Left ventricle myocardium superior (tissue), 1 donor: ENCODE measurements around the gene CRYBG2. TPM values are rescaled to one million over a fixed set of nuclear protein-coding genes. Genes with fewer than 3 reads are reported as not detected.

ENCODE experiments used
- ATAC-seq: fragments of 200-7000 bp; cut with Tn5 transposase; one replicate; pipeline ENCODE4 v1.9.1; 2020; ENCODE audit warnings: mild to moderate bottlenecking, moderate library complexity
- DNase-seq: peaks from one replicate; pipeline ENCODE4 v3.0.0-alpha.2; 2020
- intact Hi-C: fragments of 100-400 bp; cut with micrococcal nuclease; formaldehyde crosslinking; loops from one replicate; pipeline ENCODE4 v1.11.0; 2022
- total RNA-seq: library from RNA; stranded (reverse); fragmentation: NEBNext Ultra II Directional; extraction: Animal tissue kit (Norgen Biotek cat#: 25700); gene quantifications from one replicate; pipeline ENCODE4 v1.2.1, GENCODE V29; 2021
- donor health status: DM: no; HTN: yes; CAD: no; lungs with severe emphysema.

The CRYBG2 gene
- total RNA-seq, 1 donor from 2014 or later = not detected

DNA sequence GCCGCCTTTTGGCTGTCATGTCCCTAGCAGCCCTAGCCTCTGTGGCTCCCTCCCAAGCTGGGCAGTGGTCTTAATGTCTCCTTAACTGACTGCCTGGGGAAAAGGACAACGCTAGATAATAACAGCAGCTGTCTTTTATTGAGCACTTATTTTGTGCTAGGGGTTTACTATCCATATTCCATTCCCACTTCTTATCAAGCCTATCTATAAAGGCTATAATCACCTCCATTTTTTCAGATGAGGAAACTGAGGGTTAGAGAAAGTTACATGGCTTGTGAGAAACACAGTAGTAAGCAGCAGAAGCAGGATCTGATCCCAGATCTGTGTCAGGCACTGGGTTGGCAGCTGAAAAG is 67.9 kb downstream of the CRYBG2 start:
- intact Hi-C loops = no loop called here
- no peak for ATAC-seq
- DNase-seq = no peak

DNA sequence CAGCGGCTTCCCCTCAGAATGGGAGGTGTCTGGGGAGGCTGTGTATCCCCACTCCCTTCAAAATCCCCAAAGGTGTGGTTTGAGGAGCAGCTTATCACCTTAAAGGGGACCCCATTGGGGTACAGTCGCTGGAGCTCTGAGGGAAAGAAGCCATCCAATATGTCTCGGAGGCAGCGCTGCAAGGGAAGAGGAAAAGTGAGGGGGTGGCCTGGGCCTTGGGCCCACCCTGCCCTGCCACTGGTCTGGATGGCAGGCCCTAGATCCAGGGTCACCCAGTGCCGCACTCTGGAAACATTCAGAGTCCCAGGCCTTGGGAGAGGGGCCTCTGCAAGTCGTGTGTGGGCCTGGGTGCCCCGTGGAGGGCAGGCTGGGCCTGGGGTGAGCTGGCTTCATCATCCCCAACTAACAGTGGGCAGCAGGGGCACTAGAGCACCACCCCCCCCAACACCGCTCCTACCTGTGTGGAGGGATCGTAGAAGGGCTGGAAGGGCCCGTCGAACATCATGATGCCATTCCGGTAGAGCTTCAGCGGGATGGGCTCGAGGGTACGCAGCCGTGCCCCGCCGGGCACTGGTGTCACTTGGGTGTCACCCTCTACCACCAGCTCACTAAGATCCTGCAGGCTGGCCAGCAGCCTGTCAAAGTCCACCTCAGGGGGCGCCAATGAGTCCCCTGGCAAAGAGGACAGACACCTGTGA is 68.4 kb downstream of the CRYBG2 start:
- peak; percentile 56 for DNase-seq
- no peak for ATAC-seq

DNA sequence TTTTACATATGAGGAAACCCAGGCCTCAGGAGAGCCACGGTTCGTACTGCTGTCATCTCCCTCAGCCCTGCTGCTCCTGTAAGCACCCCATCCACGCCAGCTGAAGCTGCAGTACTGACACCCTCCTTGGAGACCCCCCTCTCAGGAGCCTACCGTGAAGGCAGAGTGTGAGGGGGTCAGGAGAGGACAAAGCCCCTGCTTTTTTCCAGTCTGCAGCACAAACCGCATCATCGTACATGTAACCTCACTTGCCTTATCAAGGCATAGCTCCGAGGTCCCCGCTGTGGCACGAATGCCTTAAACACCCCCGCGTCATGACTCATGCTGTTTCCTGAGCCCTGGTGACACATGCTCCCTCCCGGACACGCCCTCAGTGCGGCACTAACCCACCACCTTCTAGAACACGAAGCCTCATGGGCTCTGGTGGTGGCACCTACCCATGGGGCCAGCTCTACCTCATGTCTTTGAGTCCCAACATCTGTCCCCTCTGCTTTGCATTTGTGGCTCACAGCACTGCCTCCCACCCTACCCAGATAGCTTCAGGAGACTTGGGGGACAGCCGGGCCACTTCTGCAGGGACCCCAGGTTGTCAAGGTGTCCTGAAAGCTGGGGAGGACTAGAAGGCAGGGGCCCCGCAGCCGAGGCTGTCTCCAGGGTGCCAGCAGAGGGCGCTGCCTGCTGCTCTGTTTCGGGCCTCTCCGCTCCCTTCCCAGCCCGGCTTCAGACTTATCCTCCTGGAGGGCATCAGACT is 69.2 kb downstream of the CRYBG2 start:
- ATAC-seq = peak; percentile 23
- intact Hi-C loops = no loop called here

More for the DNA sequence above, 68.4 kb downstream of the CRYBG2 start:
- intact Hi-C loops = no loop called here

DNA sequence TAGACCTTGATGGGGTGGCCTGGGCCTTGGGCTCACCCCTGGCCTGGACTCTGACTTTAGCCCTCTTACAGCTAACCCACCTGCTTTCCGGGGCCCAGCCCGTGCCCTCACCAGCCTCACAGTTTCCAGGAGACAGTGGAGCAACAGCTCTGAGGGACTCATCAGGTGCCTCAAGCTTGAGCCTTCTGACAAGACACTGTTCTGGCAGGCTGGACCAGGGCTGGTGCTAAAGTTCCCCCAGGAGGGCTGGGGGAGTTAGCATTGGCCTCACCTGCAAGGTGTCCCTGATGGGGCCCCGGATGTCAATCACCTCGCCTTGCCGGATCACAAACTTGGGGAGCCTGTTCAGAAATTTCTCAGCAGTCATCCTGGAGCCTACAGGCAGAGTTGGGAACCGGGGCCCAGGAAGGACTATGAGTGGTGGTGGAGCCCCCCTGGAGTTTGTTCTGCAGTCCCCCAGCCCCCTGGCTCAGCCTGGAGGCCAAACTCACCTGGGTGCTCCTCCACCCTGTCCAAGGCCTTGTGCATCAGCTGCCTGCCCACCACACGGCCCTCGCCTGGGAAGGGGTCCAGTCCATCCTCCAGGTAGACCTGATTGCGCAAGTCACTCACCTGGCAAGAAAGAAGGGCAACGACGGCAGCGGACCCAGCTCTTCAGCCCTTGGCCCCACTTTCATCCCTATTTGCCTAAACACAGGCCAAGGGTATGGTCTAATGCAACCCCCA is 69.9 kb downstream of the CRYBG2 start:
- intact Hi-C loops = no loop called here
- no peak for DNase-seq
- no peak for ATAC-seq

More for the DNA sequence above, 69.2 kb downstream of the CRYBG2 start:
- peak; percentile 83 for DNase-seq

DNA sequence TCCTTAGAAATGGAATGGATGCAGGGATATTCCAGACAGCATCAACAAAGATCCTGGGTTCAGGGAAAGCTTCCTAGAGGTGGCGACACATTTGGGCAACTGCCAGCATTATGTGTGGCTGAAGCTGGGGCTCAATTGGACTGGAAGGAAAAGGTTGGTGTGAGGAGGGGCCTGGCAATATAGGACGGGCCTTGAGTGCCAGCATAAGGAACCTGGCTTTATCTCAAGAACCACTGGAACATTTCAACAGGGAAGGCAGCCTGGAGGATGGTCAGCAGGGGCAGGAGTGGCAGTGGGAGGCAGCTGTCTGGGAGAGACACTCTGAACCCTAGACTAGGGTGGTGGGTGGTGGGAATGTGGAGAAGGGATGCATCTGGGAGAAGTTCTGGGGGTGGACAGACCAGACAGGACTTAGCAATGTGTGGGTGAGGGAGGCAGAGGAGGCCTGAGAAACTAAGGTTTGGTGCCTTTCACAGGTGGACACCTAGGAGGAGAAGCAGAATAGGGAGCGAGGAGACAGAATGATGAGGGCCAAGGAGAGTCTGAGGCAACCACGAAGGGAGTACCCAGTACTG is 70.6 kb downstream of the CRYBG2 start:
- intact Hi-C loops = no loop called here
- no peak for DNase-seq
- no peak for ATAC-seq

DNA sequence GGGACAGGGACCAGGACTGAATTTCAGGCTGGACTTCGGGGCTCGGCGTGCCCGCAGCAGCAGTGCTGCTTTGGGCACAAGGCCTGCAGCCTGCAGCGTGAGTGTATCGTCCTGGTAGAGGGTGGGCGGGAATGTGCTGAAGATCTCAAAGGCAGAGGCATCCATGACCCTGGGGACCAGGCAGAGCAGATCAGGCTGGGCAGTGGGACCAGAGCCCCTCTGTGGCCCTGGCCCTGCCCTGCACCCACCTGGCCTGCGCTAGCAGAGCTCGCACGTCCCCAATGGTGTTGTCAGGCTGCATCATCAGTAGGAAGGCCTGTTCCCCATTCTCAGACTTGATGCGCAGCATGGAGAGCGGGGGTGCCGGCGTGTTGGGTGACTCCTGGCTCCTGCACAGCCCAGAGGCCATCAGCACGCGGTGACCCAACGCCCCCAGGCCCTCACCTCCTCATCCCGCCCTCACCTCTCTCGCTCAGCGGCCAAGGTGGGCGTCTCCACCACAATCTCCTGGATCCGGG is 71.5 kb downstream of the CRYBG2 start:
- DNase-seq = peak; percentile 42
- intact Hi-C loops = no loop called here
- ATAC-seq = no peak

DNA sequence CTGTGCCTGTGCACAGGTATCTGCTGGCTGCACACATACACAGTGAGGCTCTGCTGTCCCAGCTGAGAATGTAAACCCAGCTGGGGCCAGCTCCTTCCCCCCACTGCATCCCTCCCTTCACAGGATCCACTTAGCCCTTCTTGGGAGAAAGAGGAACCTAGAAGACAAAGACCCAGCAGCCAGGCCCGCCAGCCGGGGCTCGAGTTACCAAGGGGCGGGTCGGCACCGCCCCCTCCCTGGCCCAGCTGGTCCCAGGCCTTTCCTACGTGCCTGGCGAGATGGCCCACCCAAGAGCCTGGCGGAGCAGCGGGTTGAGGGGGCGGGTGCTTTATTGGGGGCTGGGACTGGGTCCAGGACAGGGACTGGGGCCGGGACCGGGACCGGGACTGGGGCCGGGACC is 72.0 kb downstream of the CRYBG2 start:
- peak; percentile 75 for DNase-seq
- intact Hi-C loops = no loop called here
- ATAC-seq = no peak

DNA sequence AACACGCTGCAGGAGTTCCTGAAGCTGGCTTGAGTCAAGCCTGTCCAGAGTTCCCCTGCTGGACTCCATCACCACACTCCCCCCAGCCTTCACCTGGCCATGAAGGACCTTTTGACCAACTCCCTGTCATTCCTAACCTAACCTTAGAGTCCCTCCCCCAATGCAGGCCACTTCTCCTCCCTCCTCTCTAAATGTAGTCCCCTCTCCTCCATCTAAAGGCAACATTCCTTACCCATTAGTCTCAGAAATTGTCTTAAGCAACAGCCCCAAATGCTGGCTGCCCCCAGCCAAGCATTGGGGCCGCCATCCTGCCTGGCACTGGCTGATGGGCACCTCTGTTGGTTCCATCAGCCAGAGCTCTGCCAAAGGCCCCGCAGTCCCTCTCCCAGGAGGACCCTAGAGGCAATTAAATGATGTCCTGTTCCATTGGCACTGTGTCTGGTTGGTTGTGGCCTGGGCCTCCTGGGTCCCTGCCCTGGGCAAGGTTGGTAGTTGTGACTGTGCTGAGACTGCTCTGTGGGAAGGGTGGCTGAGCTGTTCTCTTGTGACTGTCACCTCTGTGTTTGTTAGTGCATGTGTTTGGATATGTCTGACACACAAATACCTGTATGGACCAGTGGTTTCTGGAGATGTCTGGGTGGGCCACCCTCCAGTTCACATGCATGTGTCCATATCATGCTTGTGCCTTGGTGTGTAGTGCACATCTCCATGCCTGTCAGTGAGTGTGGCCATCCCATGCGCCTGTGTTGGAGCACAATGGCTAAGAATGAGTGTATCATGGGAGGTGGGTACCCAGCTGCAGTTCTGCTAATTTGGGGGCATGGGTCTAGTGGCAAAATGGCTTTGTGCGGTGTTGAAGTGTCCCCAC is 72.6 kb downstream of the CRYBG2 start:
- no peak for ATAC-seq
- intact Hi-C loops = no loop called here
- DNase-seq = no peak

DNA sequence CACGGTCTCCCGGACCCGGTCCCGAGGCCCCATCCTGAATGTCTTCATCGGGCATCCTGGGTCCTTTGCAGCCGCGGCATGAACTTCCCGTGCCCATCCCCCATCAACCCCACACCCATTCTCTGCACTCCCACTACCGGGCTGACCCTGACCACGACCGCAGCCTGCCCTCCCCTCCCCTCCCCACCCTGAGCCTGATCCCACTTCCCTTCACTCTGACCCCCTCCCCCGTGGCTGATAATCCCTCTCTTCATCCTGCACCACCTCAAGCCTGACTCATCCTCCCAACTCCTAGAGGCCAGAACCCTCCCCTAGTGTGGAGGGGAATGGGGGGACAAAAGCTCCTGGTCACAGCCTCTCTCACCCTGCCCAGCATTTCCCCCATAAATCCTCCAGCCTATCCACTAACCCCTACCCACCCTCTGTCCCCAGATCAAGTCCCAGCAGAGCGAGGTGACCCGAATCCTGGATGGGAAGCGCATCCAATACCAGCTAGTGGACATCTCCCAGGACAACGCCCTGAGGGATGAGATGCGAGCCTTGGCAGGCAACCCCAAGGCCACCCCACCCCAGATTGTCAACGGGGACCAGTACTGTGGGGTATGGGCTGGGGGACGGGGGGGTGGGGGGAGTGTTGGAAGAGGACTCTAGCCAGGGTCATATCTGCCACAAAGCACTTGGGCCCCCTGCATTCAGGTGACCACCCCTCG is 73.4 kb downstream of the CRYBG2 start:
- ATAC-seq = no peak
- no peak for DNase-seq
- intact Hi-C loops = no loop called here

DNA sequence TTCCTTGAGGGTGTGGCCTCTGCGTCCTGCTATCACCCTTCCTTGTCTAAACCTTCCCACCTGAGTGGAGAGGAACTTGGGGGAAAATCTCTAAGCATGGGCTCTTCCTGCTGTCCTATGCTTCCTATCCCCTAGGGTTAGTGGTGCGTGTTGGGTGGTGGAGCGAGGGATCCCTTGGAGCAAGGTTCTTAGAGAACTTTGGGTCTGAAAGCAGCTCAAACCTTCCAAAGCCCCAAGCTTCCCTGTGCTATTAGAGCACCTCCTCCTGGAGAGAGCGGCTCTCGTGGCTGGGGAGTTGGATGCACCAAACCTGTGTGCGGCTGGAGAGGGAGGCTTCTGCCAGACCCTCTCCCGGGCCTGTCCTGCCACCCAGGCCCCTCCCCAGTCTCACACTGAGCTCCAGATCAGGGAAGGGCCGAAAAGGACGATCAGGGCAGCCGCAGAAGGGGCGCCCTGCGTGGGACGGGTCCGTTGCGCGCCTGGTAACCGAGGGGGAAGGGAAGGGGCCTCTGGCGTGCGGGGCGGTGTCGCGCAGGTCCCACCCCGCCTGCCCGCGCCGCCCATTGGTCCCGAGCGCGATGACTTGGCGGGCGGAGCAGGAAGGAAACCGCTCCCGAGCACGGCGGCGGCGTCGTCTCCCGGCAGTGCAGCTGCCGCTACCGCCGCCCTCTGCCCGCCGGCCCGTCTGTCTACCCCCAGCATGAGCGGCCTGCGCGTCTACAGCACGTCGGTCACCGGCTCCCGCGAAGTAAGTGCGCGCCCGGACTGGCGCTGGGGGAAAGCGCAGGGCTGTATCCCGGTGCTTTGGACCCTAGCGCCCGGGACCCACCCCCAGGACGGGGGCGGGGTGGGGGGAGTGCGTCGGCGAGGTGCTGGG is 74.2 kb downstream of the CRYBG2 start, which contains the start of gene SH3BGRL3:
TSS of gene SH3BGRL3 (plus strand) at position 631 of the 877 bp plus-strand sequence. CDS start at position 701, 70 bp downstream.
- intact Hi-C loops = loop anchor here (5.0 kb wide), 1 partner anchor 43 kb away; no protein-coding TSS in a partner anchor
- ATAC-seq = peak; percentile 81
- peak; percentile 95 for DNase-seq

DNA sequence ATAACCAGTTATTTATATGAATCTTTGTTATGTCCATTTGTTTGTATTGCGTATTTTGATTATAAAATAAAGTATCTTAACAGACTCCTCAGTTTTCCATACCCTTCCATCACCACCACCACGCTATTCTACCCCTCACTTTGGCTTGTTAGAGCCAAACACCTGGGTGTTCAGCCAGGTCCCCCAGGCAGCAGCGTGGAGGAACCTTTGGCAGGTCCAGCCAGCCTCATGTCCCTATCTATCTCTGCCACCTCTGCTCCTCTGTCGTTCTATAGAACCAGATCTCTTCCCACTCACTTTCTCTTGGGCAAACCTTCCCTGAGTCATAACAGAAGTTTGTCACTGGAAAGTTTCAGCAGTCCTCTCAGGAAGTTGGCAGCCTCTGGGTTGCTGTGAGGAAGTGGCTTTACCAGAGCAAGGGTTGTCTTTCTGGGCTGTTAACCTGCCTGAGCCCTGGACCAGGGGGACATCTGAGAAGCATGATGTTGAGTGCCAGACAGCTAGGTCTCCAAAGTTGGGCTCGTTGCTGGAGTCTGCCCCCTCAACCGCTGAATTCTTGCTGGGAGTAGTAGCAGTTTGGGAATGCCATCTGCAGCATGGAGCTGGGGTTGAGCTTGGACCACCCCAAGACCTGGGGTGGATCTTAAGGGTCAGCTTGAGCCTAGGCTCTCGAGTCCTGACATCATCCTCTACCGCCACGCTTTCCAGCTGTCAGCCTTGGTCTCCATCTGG is 75.0 kb downstream of the CRYBG2 start:
- intact Hi-C loops = loop anchor here (5.0 kb wide), 1 partner anchor 43 kb away; no protein-coding TSS in a partner anchor
- DNase-seq (no peak), ATAC-seq (no peak)

DNA sequence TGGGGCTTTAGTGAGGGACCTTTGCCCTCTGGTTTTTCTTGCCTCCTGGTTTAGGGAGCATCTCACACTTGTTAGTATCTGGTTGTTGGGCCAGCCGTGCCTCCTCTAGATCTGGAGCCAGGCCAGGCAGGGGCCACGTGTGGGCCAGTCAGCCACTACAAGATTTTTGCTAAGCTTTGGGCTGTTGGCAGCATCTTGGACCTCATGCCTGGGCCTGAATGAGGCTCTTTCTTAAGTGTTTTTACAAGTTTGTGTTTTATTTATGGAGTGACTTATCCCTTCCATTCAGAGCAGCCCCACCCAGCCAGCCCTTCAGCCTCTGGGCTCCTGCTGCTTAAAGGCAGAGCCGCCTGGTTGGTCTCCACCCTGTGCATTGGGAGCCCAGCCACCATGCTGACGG is 75.6 kb downstream of the CRYBG2 start:
- peak; percentile 67 for DNase-seq
- intact Hi-C loops = loop anchor here (5.0 kb wide), 1 partner anchor 44 kb away; no protein-coding TSS in a partner anchor

DNA sequence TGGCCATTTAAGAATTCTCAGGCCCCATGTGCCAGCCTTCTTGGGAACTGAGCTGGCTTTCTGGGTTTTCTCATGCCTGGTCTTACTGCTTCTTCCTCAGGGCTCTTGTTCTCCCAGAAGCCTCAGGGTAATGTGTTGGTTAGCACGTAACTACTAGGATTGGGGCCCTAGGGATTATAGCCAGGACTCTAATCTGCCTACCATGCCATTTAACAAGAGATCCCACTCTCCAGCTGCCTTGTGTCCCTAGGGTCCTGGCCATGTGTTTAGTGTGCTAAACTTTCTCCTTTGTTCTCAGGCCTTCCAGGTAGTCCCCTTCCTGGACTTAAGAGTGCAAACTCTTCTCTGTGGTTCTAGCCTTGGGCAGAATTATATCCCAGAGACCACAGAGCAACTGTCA is 76.2 kb downstream of the CRYBG2 start:
- ATAC-seq = no peak
- DNase-seq = no peak
- intact Hi-C loops = loop anchor here (5.0 kb wide), 1 partner anchor 45 kb away; no protein-coding TSS in a partner anchor

More for the DNA sequence above, 75.6 kb downstream of the CRYBG2 start:
- peak; percentile 2 for ATAC-seq

DNA sequence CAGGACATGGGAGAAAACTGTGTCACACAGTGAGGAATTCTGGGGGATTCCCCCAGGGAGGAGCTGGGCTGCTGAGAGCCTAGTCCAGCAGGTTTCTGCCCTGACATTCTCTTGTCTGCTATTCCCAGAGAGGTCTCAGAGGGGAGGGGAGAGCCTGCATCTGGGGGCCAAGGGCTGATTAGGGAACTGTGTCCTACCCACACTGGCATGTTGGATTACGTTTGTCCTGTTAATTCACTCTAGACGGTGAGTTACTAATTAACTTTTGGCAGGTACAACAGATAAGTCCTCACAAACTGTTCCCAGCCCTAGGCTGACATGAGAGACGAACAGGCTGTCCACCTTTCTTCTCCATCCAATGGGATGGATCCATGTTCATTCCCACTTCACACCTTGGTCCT is 76.7 kb downstream of the CRYBG2 start:
- no peak for DNase-seq
- intact Hi-C loops = loop anchor here (5.0 kb wide), 1 partner anchor 45 kb away; no protein-coding TSS in a partner anchor
- ATAC-seq = no peak

DNA sequence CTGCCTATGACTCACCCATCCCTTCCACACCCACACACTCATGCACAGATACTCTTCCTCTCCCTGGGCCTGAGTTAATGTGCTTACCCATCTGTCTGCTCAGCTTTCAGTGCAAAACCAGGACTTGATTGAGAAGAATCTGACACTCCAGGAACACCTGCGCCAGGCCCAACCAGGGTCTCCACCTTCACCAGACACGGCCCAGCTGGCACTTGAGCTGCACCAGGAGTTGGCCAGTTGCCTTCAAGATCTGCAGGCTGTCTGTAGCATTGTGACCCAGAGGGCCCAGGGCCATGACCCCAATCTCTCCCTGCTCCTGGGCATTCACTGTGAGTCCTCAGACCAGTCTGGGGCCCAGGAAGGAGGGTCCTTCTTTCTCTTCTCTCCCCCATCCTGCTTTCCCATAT is 77.5 kb downstream of the CRYBG2 start:
- DNase-seq (peak; percentile 48), ATAC-seq (no peak)
- intact Hi-C loops = loop anchor here (5.0 kb wide), 1 partner anchor 46 kb away; no protein-coding TSS in a partner anchor
